Progenitor cell of endocrine pancreas (in vitro differentiated cells): ENCODE results near the gene SLC10A4. TPM values are rescaled to one million over a fixed set of nuclear protein-coding genes. Genes with fewer than 3 reads are reported as not detected.

Experiments
- DNase-seq: peaks from one replicate; pipeline ENCODE4 v3.0.0; 2021; ENCODE audit warnings: low spot score; ENCODE audit not compliant: unreplicated experiment
- H3K27ac Mint-ChIP-seq: 2 replicates; pipeline ENCODE4 v1.8.0; 2021; ENCODE audit warnings: mild to moderate bottlenecking, moderate library complexity, mixed read lengths
- H3K27me3 Mint-ChIP-seq: 2 replicates; pipeline ENCODE4 v1.8.0; 2021; ENCODE audit warnings: mixed read lengths
- H3K36me3 Mint-ChIP-seq: 2 replicates; pipeline ENCODE4 v1.8.0; 2022; ENCODE audit warnings: mixed read lengths; ENCODE audit not compliant: insufficient read depth
- H3K4me1 Mint-ChIP-seq: 2 replicates; pipeline ENCODE4 v1.8.0; 2021; ENCODE audit warnings: low read depth, mixed read lengths
- H3K4me3 Mint-ChIP-seq: 2 replicates; pipeline ENCODE4 v1.8.0; 2021; ENCODE audit warnings: low read depth, mild to moderate bottlenecking, moderate library complexity, mixed read lengths
- H3K9me3 Mint-ChIP-seq: 2 replicates; pipeline ENCODE4 v1.8.0; 2021; ENCODE audit warnings: low read depth, mixed read lengths
- CTCF ChIP-seq: fragments of 200-600 bp; sonication (generic); IDR thresholded peaks from one replicate; pipeline ENCODE4 v1.5.0; 2021; ENCODE audit warnings: antibody characterized with exemption, mild to moderate bottlenecking; ENCODE audit not compliant: unreplicated experiment
- total RNA-seq: library from RNA; stranded (reverse); gene quantifications from 2 replicates; pipeline ENCODE4 v1.2.1, GENCODE V29; 2021

Gene SLC10A4
- total RNA-seq, 1 donor from 2014 or later: 2.5 TPM

DNA sequence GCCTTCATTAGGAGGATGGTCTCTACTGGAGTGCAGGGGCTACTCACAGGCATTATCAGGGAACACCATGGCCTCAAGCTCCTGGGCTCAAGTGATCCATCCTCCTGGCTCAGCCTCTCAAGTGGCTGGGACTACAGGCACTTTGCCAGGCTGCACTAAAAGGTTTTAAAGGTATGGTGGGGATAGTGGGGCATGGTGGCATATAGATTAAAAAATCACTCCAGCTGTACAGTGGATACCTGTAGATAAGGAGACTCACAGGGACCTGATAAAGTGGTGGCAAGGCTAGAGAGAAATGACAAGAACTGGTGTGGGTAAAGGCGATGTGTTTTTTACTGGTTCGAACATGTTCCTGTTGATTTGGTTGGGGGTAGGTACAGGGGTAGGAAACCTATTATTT is 12.8 kb downstream of the SLC10A4 start:
- no peaks in the 10 kb centered on the region for H3K9me3 Mint-ChIP-seq
- peaks cover 11% of the 10 kb centered on the region for H3K36me3 Mint-ChIP-seq
- H3K4me3 Mint-ChIP-seq: no peak overlapping the region
- peaks cover 14% of the 10 kb centered on the region for H3K4me1 Mint-ChIP-seq
- no peak for DNase-seq
- H3K27ac Mint-ChIP-seq: no peak overlapping the region
- H3K27me3 Mint-ChIP-seq: peaks cover 21% of the 10 kb centered on the region
- TF ChIP-seq CTCF: no peak

DNA sequence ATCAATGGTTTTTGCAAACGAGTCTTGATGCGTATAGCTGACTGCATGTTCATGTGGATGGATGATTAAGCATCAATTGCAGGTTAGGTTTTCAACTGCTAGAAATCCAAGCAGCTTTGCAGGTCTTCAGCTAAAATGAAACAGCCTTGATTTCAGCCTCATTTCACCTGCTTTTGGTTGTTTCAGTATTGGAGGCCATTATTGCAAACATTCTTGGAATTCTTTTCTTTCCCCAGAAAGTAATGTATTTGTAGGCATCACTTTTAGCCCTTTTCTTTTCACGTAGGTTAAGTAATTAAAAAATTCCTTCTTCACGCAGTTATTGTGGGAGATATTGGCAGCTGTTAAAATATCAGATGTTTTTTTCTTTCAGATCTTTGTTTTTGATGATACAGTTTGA is 15.8 kb downstream of the SLC10A4 start:
- no peak overlapping the region for H3K27ac Mint-ChIP-seq

DNA sequence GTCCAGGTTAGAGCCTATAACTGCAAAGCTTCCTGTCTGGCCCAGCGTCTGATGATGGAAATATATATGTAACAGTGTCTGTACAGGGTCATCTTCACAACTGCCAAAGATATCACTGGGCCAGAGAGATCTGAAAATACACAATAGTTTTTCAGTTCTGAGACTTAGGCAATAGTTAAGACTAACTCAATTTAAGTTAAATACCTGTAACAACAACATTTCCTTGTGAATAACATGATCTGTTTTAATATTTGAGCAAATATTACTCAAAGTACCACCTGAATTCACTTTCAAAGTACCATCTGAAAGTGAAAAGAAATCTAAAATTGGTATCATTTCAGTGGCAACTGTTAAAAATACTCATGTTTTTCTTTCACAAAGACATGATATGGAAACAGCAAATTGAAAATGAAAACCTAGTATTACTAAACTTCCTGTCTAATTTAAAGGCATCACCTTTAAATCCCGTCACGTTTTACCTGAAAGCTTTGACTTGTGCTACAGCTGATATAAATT is 16.5 kb downstream of the SLC10A4 start:
- peaks cover 17% of the 10 kb centered on the region for H3K36me3 Mint-ChIP-seq
- no peak overlapping the region for H3K4me3 Mint-ChIP-seq
- no peaks in the 10 kb centered on the region for H3K27me3 Mint-ChIP-seq
- no peaks in the 10 kb centered on the region for H3K9me3 Mint-ChIP-seq
- H3K27ac Mint-ChIP-seq: no peak overlapping the region
- H3K4me1 Mint-ChIP-seq: peaks cover 10% of the 10 kb centered on the region
- no peak for TF ChIP-seq CTCF
- no peak for DNase-seq

More for the DNA sequence above, 15.8 kb downstream of the SLC10A4 start:
- DNase-seq: no peak
- Mint-ChIP-seq H3K4me1 (peaks cover 8% of the 10 kb centered on the region), H3K4me3 (no peak overlapping the region), H3K27me3 (no peaks in the 10 kb centered on the region), H3K36me3 (peaks cover 17% of the 10 kb centered on the region), H3K9me3 (no peaks in the 10 kb centered on the region)
- no peak for TF ChIP-seq CTCF

DNA sequence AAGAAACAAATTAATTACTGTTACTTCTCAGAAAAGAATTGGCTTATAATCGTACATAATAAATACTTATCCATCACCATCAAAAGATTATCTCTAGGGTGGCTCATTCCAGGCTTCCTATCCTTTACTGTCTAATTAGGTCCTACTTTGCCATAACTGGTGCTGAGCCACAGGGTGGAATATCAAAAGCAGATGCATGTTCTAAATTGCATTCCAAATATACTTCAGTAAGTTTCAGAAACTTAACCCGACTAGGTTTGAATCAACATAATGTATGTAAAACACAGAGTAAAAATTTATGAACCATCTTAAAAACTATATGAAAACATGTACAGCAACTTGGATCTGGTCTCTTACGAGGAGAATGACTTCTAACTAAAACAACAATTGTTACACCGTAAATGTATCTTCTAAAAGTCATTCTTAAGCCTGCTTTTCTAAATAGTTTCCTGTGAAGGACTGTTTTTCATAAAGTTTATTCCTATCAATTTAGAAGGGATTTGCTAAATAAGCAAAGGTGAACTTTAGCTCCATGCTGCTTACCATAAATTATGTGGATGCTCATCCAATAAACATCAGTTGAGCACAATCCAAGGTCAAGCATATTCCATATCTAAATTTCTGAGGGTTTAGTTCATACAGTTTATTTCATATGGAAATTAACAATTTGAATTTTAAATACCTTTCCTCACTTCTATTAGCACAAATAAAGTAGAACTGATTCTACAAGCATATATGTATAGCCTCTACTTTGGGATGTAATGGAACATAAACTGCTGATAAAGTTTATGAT is 20.3 kb downstream of the SLC10A4 start:
- Mint-ChIP-seq H3K27ac (no peak overlapping the region), H3K36me3 (peaks cover 21% of the 10 kb centered on the region), H3K27me3 (no peaks in the 10 kb centered on the region), H3K4me3 (no peak overlapping the region), H3K4me1 (peaks cover 18% of the 10 kb centered on the region), H3K9me3 (no peaks in the 10 kb centered on the region)
- DNase-seq: no peak
- TF ChIP-seq CTCF: no peak

DNA sequence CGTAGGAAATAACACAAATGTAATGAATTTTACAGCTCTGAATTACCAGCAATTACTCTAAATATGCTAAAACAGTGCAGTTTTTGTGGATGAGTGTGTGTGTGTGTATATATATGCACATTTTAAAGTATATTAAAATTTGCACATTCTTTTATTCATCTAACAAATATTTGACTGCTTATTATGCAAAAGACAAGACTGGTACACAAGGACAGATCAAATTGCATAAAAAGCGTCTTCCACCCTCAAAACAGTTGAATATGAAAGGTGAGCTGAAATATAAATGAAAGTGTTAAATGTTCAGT is 20.8 kb downstream of the SLC10A4 start:
- Mint-ChIP-seq H3K36me3 (peaks cover 19% of the 10 kb centered on the region), H3K9me3 (no peaks in the 10 kb centered on the region), H3K4me3 (no peak overlapping the region), H3K27me3 (no peaks in the 10 kb centered on the region), H3K27ac (no peak overlapping the region), H3K4me1 (peaks cover 16% of the 10 kb centered on the region)
- DNase-seq: no peak
- no peak for TF ChIP-seq CTCF
